NB4 (cell line): ENCODE data around the gene CLMN.

Experiments
- POLR2A ChIP-seq: IDR thresholded peaks from 2 replicates; pipeline ENCODE4 v1.6.1; 2011; ENCODE audit warnings: mild to moderate bottlenecking; ENCODE audit not compliant: insufficient read length; ENCODE audit errors: extremely low read depth
- TF ChIP-seq, protein P1 (sequence below): IDR thresholded peaks from one replicate; pipeline ENCODE4 v1.5.1; 2012; ENCODE audit warnings: low read depth, low read length
- TF ChIP-seq, protein P2 (sequence below): IDR thresholded peaks from 2 replicates; pipeline ENCODE4 v1.6.1; 2011; ENCODE audit warnings: low read depth, low read length

DNA sequence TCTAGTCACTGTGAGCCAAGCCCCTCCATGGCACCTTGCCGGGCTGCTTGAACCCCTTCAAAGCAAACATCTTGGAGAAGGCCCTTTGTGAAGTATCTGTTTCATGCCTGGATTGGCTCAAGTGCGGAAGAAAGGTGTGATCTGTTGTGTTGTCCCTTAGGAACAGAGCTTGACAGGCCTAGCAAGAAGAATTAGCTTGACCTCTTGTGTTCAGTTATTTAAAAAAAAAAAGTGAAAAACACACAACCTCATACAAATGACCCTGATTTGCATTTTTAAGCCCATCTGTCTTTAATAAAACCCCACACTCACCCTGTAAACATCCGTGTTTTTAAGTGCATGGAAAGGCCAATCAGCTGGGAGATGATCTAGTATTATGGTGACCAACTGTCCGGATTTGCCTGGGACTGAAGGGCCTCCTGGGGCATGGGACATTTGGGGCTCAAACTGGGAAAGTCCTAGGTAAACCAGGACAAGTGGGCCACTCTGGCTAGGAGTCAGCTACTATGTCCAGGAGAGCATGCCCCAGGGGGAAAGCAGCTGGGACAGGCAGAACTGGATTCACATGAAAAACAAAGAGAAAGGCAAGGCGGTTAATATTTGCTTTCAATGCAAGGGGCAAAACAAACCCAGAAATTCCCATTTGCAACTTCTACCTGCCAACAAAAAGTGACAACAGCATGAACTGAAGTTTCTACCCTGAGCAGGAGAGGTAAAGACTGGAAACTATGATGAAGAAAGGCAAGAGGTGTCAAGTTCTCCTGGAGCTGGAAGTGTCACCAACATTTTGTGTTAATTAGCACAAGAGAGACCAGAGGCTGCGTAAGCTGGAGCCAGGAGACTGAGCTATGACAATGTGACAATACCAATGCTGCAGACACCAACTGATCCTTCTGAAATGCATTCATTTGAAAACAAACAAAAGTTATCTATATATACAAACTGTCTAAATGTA, 78.6 kb downstream of the CLMN start:
- TF ChIP-seq, protein P1, sequence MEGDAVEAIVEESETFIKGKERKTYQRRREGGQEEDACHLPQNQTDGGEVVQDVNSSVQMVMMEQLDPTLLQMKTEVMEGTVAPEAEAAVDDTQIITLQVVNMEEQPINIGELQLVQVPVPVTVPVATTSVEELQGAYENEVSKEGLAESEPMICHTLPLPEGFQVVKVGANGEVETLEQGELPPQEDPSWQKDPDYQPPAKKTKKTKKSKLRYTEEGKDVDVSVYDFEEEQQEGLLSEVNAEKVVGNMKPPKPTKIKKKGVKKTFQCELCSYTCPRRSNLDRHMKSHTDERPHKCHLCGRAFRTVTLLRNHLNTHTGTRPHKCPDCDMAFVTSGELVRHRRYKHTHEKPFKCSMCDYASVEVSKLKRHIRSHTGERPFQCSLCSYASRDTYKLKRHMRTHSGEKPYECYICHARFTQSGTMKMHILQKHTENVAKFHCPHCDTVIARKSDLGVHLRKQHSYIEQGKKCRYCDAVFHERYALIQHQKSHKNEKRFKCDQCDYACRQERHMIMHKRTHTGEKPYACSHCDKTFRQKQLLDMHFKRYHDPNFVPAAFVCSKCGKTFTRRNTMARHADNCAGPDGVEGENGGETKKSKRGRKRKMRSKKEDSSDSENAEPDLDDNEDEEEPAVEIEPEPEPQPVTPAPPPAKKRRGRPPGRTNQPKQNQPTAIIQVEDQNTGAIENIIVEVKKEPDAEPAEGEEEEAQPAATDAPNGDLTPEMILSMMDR = no peak
- TF ChIP-seq, protein P2, sequence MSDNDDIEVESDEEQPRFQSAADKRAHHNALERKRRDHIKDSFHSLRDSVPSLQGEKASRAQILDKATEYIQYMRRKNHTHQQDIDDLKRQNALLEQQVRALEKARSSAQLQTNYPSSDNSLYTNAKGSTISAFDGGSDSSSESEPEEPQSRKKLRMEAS = no peak
- no peak for TF ChIP-seq POLR2A
